ENCODE measurements around the gene SMIM23.

Gene SMIM23

GRCh38 chr5:171798418-171798817, 12.8 kb downstream of the SMIM23 start:
- Histone ChIP-seq H3K9me3 (ENCODE audit: severe bottlenecking) (no peaks in the 10 kb centered on the region), H3K4me1 (ENCODE audit: insufficient read depth, poor library complexity, severe bottlenecking) (no peaks in the 10 kb centered on the region), H3K36me3 (ENCODE audit: low read depth) (no peaks in the 10 kb centered on the region), H3K27ac (ENCODE audit: poor library complexity, severe bottlenecking) (no peak overlapping the region), H3K27me3 (ENCODE audit: insufficient read depth, poor library complexity, severe bottlenecking) (no peaks in the 10 kb centered on the region), H3K4me3 (ENCODE audit: severe bottlenecking) (no peak overlapping the region)
- TF ChIP-seq CTCF (IDR thresholded peaks at IDR 0.05; ENCODE audit: poor library complexity, severe bottlenecking), result no peak
- DNase-seq (ENCODE audit: low spot score) (no peak), ATAC-seq (ENCODE audit: low read depth) (no peak)

GRCh38 chr5:171801839-171802238, 16.2 kb downstream of the SMIM23 start:
- H3K27ac ChIP-seq (ENCODE audit: poor library complexity, severe bottlenecking), result no peak overlapping the region
- H3K4me1 ChIP-seq (ENCODE audit: insufficient read depth, poor library complexity, severe bottlenecking), result no peaks in the 10 kb centered on the region
- H3K27me3 ChIP-seq (ENCODE audit: insufficient read depth, poor library complexity, severe bottlenecking), result peaks cover 24% of the 10 kb centered on the region
- no peaks in the 10 kb centered on the region for H3K9me3 ChIP-seq (ENCODE audit: severe bottlenecking)
- H3K36me3 ChIP-seq (ENCODE audit: low read depth), result no peaks in the 10 kb centered on the region
- ATAC-seq (ENCODE audit: low read depth) (no peak), DNase-seq (ENCODE audit: low spot score) (no peak)
- H3K4me3 ChIP-seq (ENCODE audit: severe bottlenecking), result no peak overlapping the region
- TF ChIP-seq CTCF (IDR thresholded peaks at IDR 0.05; ENCODE audit: poor library complexity, severe bottlenecking), result no peak

GRCh38 chr5:171805746-171806145, 20.1 kb downstream of the SMIM23 start:
- H3K9me3 ChIP-seq (ENCODE audit: severe bottlenecking), result no peaks in the 10 kb centered on the region
- no peak for ATAC-seq (ENCODE audit: low read depth)
- peaks cover 44% of the 10 kb centered on the region for H3K27me3 ChIP-seq (ENCODE audit: insufficient read depth, poor library complexity, severe bottlenecking)
- no peak overlapping the region for H3K4me3 ChIP-seq (ENCODE audit: severe bottlenecking)
- TF ChIP-seq CTCF (IDR thresholded peaks at IDR 0.05; ENCODE audit: poor library complexity, severe bottlenecking), result no peak
- no peak for DNase-seq (ENCODE audit: low spot score)
- no peaks in the 10 kb centered on the region for H3K4me1 ChIP-seq (ENCODE audit: insufficient read depth, poor library complexity, severe bottlenecking)
- no peaks in the 10 kb centered on the region for H3K36me3 ChIP-seq (ENCODE audit: low read depth)
- H3K27ac ChIP-seq (ENCODE audit: poor library complexity, severe bottlenecking), result no peak overlapping the region

GRCh38 chr5:171806976-171807747, 21.5 kb downstream of the SMIM23 start:
- DNase-seq (ENCODE audit: low spot score) (no peak), ATAC-seq (ENCODE audit: low read depth) (peak; percentile 56)
- Histone ChIP-seq H3K9me3 (ENCODE audit: severe bottlenecking) (no peaks in the 10 kb centered on the region), H3K27ac (ENCODE audit: poor library complexity, severe bottlenecking) (no peak overlapping the region), H3K4me1 (ENCODE audit: insufficient read depth, poor library complexity, severe bottlenecking) (no peaks in the 10 kb centered on the region), H3K4me3 (ENCODE audit: severe bottlenecking) (no peak overlapping the region), H3K27me3 (ENCODE audit: insufficient read depth, poor library complexity, severe bottlenecking) (peaks cover 44% of the 10 kb centered on the region), H3K36me3 (ENCODE audit: low read depth) (no peaks in the 10 kb centered on the region)
- no peak for TF ChIP-seq CTCF (IDR thresholded peaks at IDR 0.05; ENCODE audit: poor library complexity, severe bottlenecking)

- no peaks in the 10 kb centered on the region for H3K9me3 ChIP-seq (ENCODE audit: severe bottlenecking)
- DNase-seq (ENCODE audit: low spot score) (no peak), ATAC-seq (ENCODE audit: low read depth) (no peak)
- peaks cover 44% of the 10 kb centered on the region for H3K27me3 ChIP-seq (ENCODE audit: insufficient read depth, poor library complexity, severe bottlenecking)
- TF ChIP-seq CTCF (IDR thresholded peaks at IDR 0.05; ENCODE audit: poor library complexity, severe bottlenecking), result no peak
- H3K36me3 ChIP-seq (ENCODE audit: low read depth), result no peaks in the 10 kb centered on the region
- no peaks in the 10 kb centered on the region for H3K4me1 ChIP-seq (ENCODE audit: insufficient read depth, poor library complexity, severe bottlenecking)
- no peak overlapping the region for H3K27ac ChIP-seq (ENCODE audit: poor library complexity, severe bottlenecking)
- H3K4me3 ChIP-seq (ENCODE audit: severe bottlenecking), result no peak overlapping the region
These were observed 22.8 kb downstream of the SMIM23 start for GRCh38 chr5:171808453-171808852.
